ENCODE data around the gene RUNX1.
A peak's percentile ranks its signal among the peaks of the same experiment; 100 is the strongest.

- TF ChIP-seq, protein P1, sequence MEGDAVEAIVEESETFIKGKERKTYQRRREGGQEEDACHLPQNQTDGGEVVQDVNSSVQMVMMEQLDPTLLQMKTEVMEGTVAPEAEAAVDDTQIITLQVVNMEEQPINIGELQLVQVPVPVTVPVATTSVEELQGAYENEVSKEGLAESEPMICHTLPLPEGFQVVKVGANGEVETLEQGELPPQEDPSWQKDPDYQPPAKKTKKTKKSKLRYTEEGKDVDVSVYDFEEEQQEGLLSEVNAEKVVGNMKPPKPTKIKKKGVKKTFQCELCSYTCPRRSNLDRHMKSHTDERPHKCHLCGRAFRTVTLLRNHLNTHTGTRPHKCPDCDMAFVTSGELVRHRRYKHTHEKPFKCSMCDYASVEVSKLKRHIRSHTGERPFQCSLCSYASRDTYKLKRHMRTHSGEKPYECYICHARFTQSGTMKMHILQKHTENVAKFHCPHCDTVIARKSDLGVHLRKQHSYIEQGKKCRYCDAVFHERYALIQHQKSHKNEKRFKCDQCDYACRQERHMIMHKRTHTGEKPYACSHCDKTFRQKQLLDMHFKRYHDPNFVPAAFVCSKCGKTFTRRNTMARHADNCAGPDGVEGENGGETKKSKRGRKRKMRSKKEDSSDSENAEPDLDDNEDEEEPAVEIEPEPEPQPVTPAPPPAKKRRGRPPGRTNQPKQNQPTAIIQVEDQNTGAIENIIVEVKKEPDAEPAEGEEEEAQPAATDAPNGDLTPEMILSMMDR (conservative IDR thresholded peaks at IDR 0.05; ENCODE audit: low read depth, low read length), result peak; percentile 81
- TF ChIP-seq EZH2 (IDR thresholded peaks at IDR 0.05; ENCODE audit: low read length, unreplicated experiment), result no peak
- no peak for TF ChIP-seq EZH2phosphoT487 (IDR thresholded peaks at IDR 0.05; ENCODE audit: borderline replicate concordance, low read length)
Observed at GRCh38 chr21:34889676-34890469, 159.2 kb downstream of the RUNX1 start.
